ENCODE results near the gene TNNC1.

DNA sequence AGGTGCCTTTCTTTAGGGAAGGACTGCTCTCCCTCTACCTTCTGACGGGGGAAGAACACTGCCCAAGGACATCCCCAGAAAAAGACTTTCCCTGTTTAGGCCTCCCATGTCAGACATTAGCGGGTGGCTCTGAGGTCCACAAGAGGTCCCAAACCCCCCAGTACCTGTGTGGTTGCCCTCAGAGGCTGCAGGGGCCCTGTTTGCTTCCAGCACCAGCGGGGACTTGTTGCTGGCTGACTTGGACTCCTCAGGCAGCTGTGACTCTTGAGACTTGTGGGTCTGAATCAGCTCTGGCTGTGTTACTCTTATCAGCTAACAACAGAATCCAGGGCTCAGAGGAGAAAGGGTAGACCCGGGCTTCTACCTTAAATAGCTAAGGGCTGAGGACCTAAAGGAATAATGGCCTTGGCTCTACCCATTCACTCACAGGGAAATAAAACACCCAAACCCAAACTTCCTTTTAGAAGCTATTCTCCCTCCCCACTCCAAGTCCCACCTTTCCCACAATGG is 48.2 kb downstream of the TNNC1 start:
- TF ChIP-seq, protein P1, sequence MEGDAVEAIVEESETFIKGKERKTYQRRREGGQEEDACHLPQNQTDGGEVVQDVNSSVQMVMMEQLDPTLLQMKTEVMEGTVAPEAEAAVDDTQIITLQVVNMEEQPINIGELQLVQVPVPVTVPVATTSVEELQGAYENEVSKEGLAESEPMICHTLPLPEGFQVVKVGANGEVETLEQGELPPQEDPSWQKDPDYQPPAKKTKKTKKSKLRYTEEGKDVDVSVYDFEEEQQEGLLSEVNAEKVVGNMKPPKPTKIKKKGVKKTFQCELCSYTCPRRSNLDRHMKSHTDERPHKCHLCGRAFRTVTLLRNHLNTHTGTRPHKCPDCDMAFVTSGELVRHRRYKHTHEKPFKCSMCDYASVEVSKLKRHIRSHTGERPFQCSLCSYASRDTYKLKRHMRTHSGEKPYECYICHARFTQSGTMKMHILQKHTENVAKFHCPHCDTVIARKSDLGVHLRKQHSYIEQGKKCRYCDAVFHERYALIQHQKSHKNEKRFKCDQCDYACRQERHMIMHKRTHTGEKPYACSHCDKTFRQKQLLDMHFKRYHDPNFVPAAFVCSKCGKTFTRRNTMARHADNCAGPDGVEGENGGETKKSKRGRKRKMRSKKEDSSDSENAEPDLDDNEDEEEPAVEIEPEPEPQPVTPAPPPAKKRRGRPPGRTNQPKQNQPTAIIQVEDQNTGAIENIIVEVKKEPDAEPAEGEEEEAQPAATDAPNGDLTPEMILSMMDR (conservative IDR thresholded peaks at IDR 0.05 in 1 of 2, IDR thresholded peaks at IDR 0.05 in 1 of 2; ENCODE audit: low read depth in 1 of 2, low read length in 2 of 2), result no peak
- TF ChIP-seq EZH2 (IDR thresholded peaks at IDR 0.05; ENCODE audit: low read length, missing control alignments), result no peak
